NCI-H82 treated with DMSO at 0.1 percent for 48 hours (cell line): ENCODE data around the gene CD1B.
"Not testable (repeated sequence)": the region's sequence is repeated elsewhere in the genome, so short reads cannot be mapped to it uniquely, and the experiment has no call there.

ENCODE experiments used
- DNase-seq: peaks from one replicate; lab custom pipeline; 2025; ENCODE audit not compliant: unreplicated experiment; lab: John Stamatoyannopoulos, UW

Gene CD1B

DNA sequence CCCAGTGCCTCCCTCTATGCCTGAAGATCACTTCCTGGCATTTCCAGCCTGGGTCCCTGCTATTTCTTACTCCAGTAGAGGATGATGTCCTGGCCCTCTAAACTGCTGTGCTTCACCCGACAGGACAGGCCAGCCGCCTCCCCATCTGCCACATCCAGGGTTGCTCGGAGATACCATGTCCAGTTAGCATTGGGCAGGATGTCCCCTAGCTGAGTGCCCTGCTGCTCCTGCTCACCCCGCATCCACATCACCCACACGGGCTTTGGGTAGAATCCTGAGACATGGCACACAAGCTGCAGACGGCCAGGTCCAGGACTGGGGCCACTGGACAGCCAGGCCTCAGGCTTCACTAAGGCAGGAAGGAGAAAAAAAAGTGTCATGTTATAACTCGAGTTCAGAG, 2.0 kb downstream of the CD1B start:
- no peak for DNase-seq

DNA sequence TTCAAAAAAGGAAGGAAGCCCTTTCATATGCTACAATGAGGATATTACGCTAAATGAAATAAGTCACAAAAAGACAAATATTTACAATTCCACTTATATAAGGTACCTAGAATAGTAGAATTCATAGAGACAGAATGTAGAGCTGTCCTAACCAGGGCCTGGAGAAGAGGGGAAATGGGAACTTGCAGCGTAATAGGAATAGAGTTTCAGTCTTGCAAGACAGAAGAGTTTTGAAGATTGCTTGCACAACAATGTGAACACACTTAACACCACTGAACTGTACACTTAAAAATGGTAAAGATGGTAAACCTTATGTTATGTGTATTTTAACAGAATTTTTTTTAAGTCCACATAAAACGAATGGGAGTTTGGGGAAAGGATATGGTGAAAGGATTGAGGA, 2.9 kb downstream of the CD1B start:
- no peak for DNase-seq

DNA sequence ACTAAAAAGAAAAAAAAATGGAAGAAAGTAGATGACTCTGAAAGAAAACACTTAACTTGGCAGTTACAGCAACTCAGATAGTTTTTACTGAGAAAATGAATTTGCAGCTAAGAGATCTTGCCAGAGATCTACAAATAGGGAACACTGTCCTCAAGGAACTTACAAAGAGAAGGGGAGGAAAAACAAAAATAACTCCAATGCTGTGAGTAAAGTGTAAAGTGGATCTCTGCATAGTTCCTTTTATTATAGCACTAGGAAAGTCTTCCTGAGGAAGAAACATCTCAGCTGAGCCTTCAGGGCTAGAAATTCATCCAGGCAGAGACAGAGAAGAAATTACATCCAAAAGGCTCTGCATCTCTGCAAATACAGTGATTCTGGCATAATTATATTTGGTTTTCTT, 3.9 kb downstream of the CD1B start:
- no peak for DNase-seq

DNA sequence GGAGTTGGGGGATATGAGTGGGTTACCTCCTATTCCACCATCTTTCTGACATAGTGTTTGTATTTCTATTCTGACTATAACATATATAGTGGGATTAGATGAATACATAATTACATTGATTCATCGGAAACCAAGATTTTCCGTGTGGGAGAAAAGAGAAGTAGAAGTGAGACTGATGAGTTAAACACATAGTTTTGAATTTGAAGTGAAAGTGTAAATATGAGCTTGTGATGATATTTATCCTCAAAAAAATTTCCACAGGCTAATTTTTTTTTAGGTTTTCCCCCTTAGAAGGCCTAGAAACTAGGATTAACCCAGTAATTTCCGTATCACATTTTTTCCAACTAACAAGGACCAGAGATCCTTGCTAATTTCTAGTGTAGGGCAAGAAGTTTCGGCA, 6.9 kb downstream of the CD1B start:
- DNase-seq = no peak

DNA sequence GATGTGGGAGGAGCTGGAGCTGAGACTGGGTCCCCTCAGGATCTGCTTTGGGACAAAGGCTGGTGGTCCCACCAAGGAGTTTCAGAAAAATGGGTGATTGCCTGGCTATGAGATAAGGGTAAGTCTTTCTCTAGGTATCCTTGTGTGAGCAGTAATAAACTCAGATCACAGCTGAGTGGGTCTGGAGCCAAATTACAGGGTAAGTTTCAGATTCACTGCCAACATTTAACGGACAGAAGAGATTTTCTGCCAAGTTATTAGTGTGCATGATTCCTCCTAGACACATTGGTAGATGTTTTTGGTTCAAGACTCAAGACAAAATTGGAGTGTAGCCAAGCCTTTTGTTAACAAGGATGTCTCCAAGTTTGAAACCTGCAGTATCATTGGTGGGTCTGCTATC, 7.5 kb downstream of the CD1B start:
- no peak for DNase-seq

DNA sequence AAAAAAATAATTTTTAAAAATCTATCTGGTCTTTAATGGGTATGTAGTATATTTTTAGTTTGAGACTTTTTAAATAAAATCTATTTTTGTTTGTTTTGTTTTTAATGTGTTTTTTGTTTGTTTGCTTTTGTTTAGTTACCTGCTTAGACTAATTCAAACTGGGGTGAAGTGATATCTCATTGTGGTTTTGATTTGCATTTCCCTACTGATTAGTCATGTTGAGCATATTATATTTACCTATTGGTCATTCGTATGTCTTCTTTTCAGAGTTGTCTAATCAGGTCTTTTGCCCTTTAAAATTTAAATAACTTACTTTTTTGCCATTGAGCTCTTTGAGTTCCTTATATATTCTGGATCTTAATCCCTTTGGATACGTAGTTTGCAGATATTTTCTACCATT, 20.3 kb downstream of the CD1B start:
- no peak for DNase-seq

DNA sequence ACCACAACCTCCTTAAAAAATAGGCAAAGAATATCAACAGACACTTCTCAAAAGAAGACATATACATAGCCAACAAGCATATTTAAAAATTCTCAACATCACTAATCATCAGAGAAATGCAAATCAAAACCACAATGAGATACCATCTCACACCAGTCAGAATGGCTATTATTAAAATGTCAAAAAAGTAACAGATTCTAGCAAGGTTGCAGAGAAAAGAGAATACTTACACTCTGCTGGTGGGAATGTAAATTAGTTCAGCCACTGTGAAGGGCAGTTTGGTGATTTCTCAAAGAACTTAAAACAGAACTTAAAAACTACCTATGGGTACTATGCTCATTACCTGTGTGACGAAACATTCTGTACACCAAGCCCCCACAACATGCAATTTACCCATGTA, 20.7 kb downstream of the CD1B start:
- no peak for DNase-seq

DNA sequence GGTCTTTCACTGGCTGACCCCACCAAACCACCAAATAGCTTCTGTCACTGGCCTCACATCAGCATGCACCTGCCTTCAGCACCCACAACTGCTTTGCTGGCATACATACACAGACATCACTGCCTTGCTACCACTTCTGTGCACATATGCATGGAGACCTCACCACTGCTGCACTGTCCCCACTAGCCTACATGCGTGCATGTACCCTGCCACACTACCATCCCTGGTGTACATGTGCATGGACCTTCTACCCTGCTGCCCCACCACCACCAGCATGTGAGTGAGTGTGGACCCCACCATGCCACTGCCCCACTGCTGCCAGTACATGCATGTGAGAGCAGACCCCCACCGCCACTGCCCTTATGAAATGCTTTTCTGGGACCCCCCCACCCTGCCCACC, 35.5 kb downstream of the CD1B start:
- no peak for DNase-seq

DNA sequence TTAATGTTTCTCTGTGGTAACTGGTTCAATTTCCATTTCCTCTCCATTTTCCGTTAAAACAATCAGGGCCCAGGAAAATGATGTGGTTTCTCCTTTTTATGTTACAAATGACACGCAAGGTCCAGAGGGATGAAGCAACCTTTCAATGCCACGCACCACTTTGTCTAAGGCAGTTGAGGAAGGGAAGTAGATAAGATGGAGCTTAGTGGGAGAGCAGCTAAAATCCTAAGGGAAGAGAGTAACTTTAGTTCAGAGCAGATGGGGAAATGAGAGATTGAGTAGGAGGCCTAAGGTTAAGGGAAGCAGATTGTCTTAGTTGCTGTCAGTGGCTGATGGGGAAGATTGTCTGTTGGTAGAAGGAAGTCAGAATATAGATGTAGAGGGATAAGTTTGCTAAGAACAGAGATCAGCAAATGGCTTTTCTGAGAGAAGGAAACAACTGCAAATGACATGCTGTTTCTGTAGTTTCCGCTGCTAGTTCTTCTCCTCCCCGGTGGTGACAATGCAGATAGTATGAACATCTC, 40.9 kb downstream of the CD1B start:
- no peak for DNase-seq

DNA sequence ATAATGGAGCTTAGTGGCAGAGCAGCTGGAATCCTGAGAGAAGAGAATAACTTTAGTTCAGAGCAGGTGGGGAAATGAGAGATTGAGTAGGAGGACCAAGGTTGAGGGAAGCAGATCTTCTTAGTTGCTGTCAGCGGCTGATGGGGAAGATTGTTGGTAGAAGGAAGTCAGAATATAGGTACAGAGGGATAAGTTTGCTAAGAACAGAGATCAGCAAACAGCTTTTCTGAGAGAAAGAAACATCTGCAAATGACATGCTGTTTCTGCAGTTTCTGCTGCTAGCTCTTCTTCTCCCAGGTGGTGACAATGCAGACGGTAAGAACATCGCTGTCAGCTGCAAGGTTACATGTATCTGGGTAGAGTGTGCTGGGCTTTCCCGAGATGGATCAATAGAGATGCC, 41.5 kb downstream of the CD1B start, which contains the start of gene CD1C:
Gene CD1C, plus strand, starts transcription at position 113 of the 400 bp plus-strand sequence. Its CDS starts 142 bp downstream, at position 255.
- no peak for DNase-seq

DNA sequence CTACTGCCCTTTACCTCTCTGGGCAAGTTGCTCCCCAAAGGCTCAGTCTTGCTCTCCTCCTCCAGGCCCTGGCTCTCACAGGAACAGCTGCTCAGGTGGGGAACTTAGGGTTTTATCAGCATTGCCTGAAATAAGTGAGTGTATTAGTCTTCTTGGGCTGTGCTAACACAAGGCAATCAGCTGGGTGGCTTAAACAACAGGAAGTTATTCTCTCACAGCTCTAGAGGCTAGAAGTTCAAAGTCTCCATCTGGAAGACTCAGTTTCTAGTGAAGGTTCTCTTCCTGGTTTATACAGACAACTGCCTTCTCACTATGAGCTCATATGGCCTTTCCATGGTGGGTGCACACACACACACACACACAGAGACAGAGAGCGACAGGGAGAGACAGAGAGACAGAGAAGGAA, 44.4 kb downstream of the CD1B start:
- DNase-seq = no peak

DNA sequence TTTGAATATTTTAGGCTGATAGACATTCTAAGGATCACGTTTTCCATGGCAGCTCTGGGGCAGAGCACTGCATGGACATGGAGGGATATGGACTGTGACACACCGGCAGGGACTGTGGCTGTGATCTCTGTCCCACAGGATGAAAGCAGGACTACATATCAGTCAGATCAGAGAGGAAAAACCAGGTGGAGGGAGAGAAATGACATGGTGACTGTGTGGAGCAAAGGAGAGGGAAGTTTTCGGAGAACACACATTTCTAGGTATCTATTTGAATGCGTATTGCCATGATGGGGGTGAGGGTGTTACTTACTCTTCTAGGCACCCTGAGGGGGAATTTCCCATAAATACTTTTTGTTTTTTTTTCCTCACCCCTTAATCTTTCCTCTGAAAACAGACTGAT, 44.8 kb downstream of the CD1B start:
- DNase-seq = no peak

DNA sequence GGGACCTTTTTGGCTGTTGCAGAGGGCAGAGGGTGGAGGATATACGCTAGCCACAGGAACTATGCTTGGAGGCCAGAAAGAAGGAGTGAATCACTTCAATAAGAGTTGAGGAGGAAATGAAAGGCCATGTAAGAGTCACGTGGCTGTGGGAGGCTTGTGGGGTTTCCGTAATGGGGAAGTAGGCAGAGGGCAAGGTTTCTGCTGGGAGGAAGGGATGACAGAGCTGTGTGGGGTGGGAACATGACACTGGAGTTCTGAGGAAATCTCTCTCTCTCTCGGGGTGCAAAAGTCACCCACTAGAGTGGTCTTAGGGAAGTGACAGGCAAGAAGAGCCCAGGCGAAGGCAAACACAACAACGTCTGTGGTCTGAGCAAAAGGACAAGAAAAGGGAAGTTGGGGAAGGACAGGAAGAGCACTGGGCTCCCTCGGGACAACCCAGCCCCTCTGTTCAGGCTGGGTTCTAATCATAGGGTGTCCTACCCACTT, 45.5 kb downstream of the CD1B start:
- DNase-seq = no peak

DNA sequence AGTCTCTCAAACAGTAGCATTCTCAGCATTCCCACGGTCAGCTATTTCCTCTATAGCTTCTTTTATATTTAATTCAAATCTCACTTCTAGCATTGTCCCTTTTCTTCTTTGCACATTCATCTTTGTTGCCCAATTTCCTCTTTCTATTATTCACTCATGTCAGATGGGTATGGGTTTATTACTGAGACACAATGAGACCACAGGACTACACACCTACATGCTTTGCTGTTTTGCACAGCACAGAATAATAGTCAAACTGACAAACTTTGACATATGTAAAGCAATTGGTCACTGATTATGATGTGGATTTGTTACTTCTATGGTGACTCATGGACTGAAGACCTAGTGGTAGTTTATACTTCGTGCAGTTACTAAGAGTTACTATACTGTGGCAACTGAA, 47.4 kb downstream of the CD1B start:
- DNase-seq = no peak

DNA sequence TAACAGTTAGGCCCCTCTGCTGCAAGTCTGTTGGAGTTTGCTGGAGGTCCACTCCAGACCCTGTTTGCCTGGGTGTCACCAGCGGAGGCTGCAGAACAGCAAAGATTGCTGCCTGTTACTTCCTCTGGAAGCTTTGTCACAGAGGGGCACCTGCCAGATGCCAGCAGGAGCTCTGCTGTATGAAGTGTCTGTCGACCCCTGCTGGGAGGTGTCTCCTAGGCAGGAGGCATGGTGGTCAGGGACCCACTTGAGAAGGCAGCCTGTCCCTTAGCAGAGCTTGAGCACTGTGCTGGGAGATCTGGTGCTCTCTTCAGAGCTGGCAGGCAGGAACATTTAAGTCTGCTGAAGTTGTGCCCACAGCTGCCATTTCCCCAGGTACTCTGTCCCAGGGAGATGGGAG, 48.9 kb downstream of the CD1B start:
- DNase-seq = not testable (repeated sequence)
